HG03575 (cell line): ENCODE measurements around the gene LILRA6.
A peak's percentile ranks its signal among the peaks of the same experiment; 100 is the strongest.

Source experiments
- ATAC-seq: cut with Tn5 transposase; IDR thresholded peaks from one replicate; pipeline ENCODE4 v1.9.1; 2021; ENCODE audit not compliant: unreplicated experiment, insufficient number of reproducible peaks, low FRiP score; ENCODE audit errors: extremely low read depth

Gene LILRA6

DNA sequence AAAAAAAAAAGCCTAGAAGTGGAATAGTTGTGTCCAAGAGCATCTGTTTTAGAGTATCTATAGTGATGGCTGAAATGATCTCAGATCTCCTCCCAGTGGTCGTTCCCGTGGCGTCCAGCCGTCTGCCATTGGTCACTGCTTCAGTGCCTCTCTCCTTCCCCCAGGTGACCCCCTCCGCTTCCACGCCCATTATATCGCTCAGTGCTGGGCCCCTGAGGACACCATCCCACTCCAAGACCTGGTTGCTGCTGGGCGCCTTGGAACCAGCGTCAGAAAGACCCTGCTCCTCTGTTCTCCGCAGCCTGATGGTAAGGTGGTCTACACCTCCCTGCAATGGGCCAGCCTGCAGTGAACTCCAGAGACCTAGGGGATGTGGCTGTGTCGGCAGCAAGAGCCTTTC lies 49.6 kb downstream of the LILRA6 start:
- no peak for ATAC-seq

DNA sequence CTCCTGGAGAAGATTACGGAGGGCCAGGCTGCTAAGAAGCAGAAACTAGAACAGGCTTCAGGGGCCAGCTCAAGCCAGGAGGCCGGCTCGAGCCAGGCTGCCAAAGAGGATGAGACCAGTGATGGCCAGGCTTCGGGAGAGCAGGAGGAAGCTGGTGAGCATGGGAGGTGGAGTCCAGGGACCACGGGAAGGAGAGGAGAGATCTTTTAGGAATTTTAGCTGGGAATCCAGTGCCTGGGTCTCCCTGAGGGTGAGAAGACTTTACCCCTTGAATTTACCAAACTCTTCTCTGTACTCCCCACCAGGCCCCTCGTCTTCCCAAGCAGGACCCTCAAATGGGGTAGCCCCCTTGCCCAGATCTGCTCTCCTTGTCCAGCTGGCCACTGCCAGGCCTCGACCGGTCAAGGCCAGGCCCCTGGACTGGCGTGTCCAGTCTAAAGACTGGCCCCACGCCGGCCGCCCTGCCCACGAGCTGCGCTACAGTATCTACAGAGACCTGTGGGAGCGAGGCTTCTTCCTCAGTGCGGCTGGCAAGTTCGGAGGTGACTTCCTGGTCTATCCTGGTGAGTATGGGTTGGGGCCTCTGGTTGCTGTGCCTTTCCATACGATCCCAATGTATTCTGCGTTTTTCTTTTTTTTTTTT lies 50.7 kb downstream of the LILRA6 start:
- no peak for ATAC-seq

DNA sequence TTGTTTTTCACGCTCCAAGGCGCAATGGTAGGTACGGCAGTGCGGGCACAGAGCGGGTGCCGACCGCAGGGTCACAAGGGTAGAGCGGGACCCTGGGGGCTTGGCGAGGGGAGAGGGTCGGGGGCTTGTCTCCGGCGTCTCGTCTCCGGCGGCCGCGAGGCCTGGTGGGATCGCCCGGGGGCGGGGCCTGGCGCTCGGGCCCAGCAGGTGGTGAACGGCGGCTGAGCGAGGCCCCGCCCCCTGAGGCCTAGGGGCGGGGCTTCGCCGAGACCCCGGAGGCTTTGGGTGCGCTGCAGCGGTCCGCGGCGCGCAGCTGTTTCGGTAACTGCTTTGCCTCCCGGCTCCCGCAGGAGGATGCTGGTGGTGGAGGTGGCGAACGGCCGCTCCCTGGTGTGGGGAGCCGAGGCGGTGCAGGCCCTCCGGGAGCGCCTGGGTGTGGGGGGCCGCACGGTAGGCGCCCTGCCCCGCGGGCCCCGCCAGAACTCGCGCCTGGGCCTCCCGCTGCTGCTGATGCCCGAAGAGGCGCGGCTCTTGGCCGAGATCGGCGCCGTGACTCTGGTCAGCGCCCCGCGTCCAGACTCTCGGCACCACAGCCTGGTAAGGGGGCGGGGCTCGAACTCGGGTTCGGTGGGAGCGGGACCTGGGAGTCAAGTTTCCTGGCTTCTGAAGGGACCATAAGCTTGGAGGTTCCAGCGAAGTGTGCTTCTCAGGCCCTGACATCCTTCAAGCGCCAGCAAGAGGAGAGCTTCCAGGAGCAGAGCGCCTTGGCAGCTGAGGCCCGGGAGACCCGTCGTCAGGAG lies 51.4 kb downstream of the LILRA6 start, which contains the start of gene TSEN34:
TSS of gene TSEN34 (plus strand) at position 298 of the 800 bp plus-strand sequence. CDS start at position 355, 57 bp downstream.
- no peak for ATAC-seq

DNA sequence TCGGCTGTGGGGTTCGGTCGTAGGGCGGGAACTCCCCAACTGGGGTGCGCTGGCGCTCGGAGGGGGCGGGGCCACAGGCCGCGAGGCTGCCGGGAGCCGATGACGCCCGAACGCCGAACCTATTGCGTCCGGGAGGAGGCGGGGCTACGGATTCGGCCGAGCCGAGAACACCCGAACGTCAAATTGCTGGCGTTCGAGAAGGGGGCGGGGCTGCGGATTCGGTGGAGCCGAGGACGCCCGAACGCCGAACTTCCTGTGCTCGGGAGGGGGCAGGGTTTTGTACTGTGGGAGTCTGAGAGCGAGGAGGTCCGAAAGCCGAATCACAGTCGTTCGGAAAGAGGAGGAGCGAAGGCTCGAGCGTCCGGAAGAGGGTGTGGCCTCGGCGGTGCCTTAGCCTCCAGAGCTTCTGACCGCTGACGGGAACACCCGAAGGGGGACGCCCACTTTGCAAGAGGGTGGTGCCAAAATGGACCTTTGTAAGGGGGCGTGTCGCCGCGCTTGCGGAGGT lies 52.0 kb downstream of the LILRA6 start:
- ATAC-seq, result peak; percentile 23

- peak; percentile 36 for ATAC-seq
These were observed 52.7 kb downstream of the LILRA6 start for GRCh38 chr19:54189735-54190502.

- no peak for ATAC-seq
These were observed 53.4 kb downstream of the LILRA6 start, which contains the start of gene MBOAT7 for GRCh38 chr19:54189145-54189734. TSS of gene MBOAT7 (minus strand) at chr19:54189580. CDS start at chr19:54188508, 1,072 bp downstream.

DNA sequence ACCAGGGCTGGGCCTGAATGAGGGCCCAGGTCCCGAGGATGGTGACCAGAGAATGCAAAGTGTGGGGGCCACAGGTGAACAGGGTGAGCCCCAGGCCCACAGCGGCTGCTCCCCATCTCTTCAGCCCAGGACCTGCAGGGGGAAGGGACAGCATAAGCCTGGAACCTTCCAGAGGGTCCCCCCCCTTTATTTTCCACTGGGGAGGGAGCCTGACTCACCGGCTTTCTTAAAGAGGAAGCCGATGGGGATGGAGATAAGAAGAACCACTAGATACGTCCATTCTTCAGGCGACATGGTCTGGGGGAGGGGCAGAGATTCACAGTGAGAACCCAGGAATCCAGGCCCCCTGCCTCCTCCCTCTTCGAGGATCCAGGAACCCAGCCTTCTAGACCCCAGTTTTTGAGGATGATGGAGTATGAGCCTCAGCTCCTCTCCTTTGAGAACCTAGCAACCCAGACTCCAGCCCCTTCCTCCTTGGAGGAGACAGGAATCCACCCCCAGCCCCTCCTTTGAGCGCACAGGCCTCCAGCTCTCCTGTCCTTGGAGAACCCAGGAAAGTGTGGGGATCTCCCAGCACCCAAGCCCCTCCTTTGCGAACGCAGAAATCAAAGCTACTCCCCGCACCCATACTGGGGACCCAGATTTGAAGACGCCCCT lies 54.2 kb downstream of the LILRA6 start:
- ATAC-seq, result no peak

DNA sequence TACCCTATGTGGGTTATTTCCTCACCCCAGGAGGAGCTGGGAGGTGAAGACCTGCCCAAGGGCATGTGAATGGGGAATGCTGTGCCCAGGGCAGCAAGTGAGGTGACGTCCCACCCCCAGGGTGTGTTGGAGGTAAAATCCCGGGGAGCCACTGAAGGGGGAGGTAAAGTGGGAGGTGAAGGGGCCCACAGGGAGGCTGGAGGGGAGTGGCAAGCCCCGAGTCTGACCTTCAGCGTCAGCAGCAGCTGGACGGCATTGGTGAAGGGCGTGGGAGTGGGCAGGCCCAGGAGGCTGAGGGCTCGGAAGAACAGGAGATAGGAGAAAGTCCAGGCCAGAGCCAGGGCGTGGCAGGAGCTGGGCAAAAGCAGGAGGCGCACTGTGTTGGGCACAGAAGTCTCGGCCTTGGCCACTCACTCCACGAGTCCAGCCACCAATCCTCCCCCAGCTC lies 55.6 kb downstream of the LILRA6 start:
- ATAC-seq, result no peak
